ENCODE measurements around the gene OR5M10. TPM values are rescaled to one million over a fixed set of nuclear protein-coding genes. Genes with fewer than 3 reads are reported as not detected.
"Not testable (repeated sequence)": the region's sequence is repeated elsewhere in the genome, so short reads cannot be mapped to it uniquely, and the experiment has no call there.

Gene OR5M10
- total RNA-seq = not detected
- long read RNA-seq = 0 reads

DNA sequence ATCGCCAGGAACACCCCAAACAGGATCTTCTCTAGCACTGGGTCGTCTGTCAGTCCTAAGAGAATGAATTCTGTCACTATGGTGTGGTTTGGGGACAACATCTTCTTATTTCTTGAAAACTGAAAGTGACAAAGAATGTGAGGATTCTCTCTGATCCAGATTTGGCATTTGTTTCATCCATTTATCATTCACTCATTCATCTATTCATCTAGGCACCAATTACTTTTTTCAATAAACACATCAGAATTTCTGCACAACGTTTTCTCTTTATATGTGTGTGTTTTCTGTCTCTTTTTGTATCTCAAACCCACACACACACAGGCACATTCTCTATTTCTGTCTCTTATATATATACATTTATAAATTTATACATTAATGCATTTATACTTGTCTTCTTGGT is at the start of gene OR5M10:
Gene OR5M10 (minus strand): TSS at position 101 of the 400 bp plus-strand sequence. CDS start 0 bp downstream, at position 101.
- ATAC-seq (no peak), DNase-seq (no peak)
- intact Hi-C loops (cut with DNase I) = no loop called here

DNA sequence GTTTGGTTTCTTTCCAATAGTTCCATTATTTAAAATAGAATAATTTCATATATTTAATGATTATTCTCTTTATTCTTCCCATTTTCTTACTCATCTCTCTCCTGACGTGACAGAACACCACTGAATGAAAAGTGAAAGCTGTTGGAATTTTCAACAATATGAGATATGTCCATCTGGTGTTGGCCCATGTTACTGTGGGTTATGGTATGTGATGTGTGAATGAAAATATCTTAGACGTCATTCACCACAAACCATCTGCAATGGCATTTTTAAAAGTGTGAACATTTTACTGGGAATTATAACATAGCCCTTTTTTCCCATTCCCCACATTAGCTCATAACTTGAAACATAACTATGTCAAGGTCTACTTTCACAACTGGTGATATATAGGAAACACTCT is 48.4 kb upstream of the OR5M10 start:
- no peak for ATAC-seq
- DNase-seq = no peak
- intact Hi-C loops (cut with DNase I) = no loop called here

- no peak for DNase-seq
- intact Hi-C loops (cut with DNase I) = loop anchor here in 1 of 2 donors (5.0 kb wide), 1 partner anchor 158 kb away; no protein-coding TSS in a partner anchor
- ATAC-seq = peak in 1 of 2 donors; percentile 92
Measured at GRCh38 chr11:56624661-56625110, 47.2 kb upstream of the OR5M10 start.

DNA sequence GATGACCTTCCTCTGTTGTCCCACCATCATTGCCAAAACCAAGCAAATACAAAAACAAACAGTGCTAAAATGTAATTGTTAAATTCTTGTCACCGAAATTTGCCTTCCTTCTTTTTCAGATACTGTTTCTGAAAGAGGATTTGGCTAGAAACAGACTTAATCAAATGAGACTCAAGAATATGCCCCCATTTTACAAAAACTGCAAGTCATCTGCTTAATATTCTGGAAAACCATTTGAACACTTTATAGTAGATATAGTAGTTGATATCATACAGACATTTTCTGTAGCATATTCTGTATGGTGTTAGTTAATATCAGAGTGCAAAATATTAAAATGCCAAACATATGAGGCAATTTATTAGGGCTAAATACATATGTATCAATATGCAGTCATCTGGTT is 33.7 kb upstream of the OR5M10 start:
- DNase-seq (no peak), ATAC-seq (no peak)
- intact Hi-C loops (cut with DNase I) = no loop called here

DNA sequence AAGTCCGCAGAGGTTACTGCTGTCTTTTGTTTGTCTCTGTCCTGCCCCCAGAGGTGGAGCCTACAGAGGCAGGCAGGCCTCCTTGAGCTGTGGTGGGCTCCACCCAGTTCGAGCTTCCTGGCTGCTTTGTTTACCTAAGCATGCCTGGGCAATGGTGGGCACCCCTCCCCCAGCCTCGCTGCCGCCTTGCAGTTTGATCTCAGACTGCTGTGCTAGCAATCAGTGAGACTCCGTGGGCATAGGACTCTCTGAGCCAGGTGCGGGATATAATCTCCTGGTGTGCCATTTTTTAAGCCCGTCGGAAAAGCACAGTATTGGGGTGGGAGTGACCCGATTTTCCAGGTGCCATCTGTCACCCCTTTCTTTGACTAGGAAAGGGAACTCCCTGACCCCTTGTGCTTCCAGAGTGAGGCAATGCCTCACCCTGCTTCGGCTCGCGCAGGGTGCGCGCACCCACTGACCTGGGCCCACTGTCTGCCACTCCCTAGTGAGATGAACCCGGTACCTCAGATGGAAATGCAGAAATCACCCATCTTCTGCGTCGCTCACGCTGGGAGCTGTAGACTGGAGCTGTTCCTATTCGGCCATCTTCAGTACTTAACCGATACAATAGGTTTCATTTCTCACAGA is 14.7 kb upstream of the OR5M10 start:
- ATAC-seq; DNase-seq; intact Hi-C loops (cut with DNase I): not testable (repeated sequence)

DNA sequence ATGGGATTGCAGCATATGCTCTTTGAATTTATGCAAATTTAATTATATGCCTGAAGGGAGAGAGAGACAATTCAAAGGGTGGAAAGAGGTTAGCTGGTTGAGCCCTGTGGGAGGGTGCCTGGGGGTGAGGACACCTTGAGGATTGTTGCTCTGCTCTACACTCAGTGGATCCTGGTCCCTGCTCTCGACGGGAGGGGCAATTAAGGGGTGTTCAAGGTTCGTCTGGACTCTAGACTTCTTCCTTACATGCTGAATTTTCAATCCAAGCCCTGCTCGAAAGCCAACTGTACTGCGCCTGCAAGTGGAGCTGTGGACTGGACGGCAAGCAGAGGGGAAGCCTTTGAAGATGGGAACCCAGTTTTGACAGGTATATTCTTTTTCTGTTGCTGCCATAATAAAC is 18.9 kb downstream of the OR5M10 start:
- no peak for ATAC-seq
- intact Hi-C loops (cut with DNase I) = no loop called here
- no peak for DNase-seq

GRCh38 chr11:56554691-56555090 is 22.8 kb downstream of the OR5M10 start:
- intact Hi-C loops (cut with DNase I); DNase-seq; ATAC-seq: not testable (repeated sequence)

- DNase-seq (no peak), ATAC-seq (no peak)
- intact Hi-C loops (cut with DNase I) = no loop called here
Measured at GRCh38 chr11:56545531-56545930, 32.0 kb downstream of the OR5M10 start.

- DNase-seq (no peak), ATAC-seq (no peak)
- intact Hi-C loops (cut with DNase I) = no loop called here
Measured at GRCh38 chr11:56543739-56544138, 33.8 kb downstream of the OR5M10 start.

GRCh38 chr11:56543157-56543556 is 34.4 kb downstream of the OR5M10 start, which contains the start of gene OR5M11:
Gene OR5M11 (minus strand): TSS chr11:56543257. CDS start chr11:56543257, 0 bp downstream.
- ATAC-seq (no peak), DNase-seq (no peak)
- intact Hi-C loops (cut with DNase I) = no loop called here

GRCh38 chr11:56533054-56533740 is 44.3 kb downstream of the OR5M10 start:
- ATAC-seq (no peak), DNase-seq (no peak)
- intact Hi-C loops (cut with DNase I) = no loop called here

GRCh38 chr11:56531856-56532255 is 45.7 kb downstream of the OR5M10 start:
- no peak for ATAC-seq
- no peak for DNase-seq
- intact Hi-C loops (cut with DNase I) = no loop called here

Other genes with a start within 250 kb of the OR5M10 start
- not detected for gene OR8K1, start 231.7 kb downstream of the OR5M10 start, total RNA-seq
- not detected for gene OR8J1, start 223.4 kb downstream of the OR5M10 start, total RNA-seq
- not detected for gene OR8U1, start 202.1 kb downstream of the OR5M10 start, total RNA-seq
- not detected for gene OR5AL1, start 165.0 kb downstream of the OR5M10 start, total RNA-seq
- not detected for gene OR5M3, start 104.4 kb downstream of the OR5M10 start, total RNA-seq
- gene OR5M8, start 86.4 kb downstream of the OR5M10 start, total RNA-seq = not detected
- gene OR5M11, start 34.5 kb downstream of the OR5M10 start, total RNA-seq = not detected
- gene OR5M1, start 37.2 kb upstream of the OR5M10 start, total RNA-seq = not detected
- gene OR5AP2, start 64.7 kb upstream of the OR5M10 start, total RNA-seq = not detected
- not detected for gene OR5AR1, start 86.0 kb upstream of the OR5M10 start, total RNA-seq
- gene OR9G1, start 121.4 kb upstream of the OR5M10 start, total RNA-seq = not detected
- gene OR9G4, start 171.0 kb upstream of the OR5M10 start, total RNA-seq = not detected

Data from left cardiac atrium (tissue), 4 donors.